Spleen (tissue), 11 donors: ENCODE data around the gene UPF2. TPM values are rescaled to one million over a fixed set of nuclear protein-coding genes. Genes with fewer than 3 reads are reported as not detected.
A peak's percentile ranks its signal among the peaks of the same experiment; 100 is the strongest.

ENCODE experiments used
- DNase-seq: peaks from one replicate; pipeline ENCODE4 v3.0.0-alpha.2; 2020
- H3K27ac ChIP-seq, 8 donors: fragments of 200-600 bp; sonication (generic) in 7 of 8; 1 replicate in 4 of 8; 2 replicates in 4 of 8; pipeline versions ENCODE4 v1.5.0 to v1.8.0; 2016 to 2021; ENCODE audit warnings: inconsistent platforms in 4 of 8, mild to moderate bottlenecking in 4 of 8, moderate library complexity in 1 of 8
- H3K27me3 ChIP-seq, 7 donors: fragments of 200-600 bp; sonication (generic) in 6 of 7; replicated peaks in 1 of 7; 1 replicate in 4 of 7; 2 replicates in 3 of 7; pipeline versions ENCODE4 v1.5.0 to v1.8.0; 2016 to 2021; ENCODE audit warnings: inconsistent platforms in 3 of 7, mild to moderate bottlenecking in 1 of 7
- H3K36me3 ChIP-seq, 6 donors: fragments of 200-600 bp; sonication (generic) in 5 of 6; 1 replicate in 4 of 6; 2 replicates in 2 of 6; pipeline versions ENCODE4 v1.5.0 to v1.8.0; 2016 to 2021; ENCODE audit warnings: inconsistent platforms in 2 of 6
- H3K4me1 ChIP-seq, 6 donors: fragments of 200-600 bp; sonication (generic) in 5 of 6; 1 replicate in 3 of 6; 2 replicates in 3 of 6; pipeline versions ENCODE4 v1.5.0 to v1.8.0; 2016 to 2021; ENCODE audit warnings: inconsistent platforms in 3 of 6
- H3K4me3 ChIP-seq, 8 donors: fragments of 200-600 bp; sonication (generic) in 7 of 8; 1 replicate in 4 of 8; 2 replicates in 4 of 8; pipeline versions ENCODE4 v1.5.0 to v1.8.0; 2016 to 2021; ENCODE audit warnings: inconsistent platforms in 4 of 8, mild to moderate bottlenecking in 4 of 8, moderate library complexity in 2 of 8
- H3K9me3 ChIP-seq, 8 donors: fragments of 200-600 bp; sonication (generic) in 7 of 8; 1 replicate in 4 of 8; 2 replicates in 4 of 8; pipeline versions ENCODE4 v1.5.0 to v1.8.0; 2016 to 2021; ENCODE audit warnings: inconsistent platforms in 4 of 8
- POLR2A ChIP-seq, 3 donors: fragments of 450-650 bp; IDR thresholded peaks; one replicate each; pipeline ENCODE4 v1.5.1; 2017; ENCODE audit warnings: antibody characterized with exemption in 3 of 3, mild to moderate bottlenecking in 1 of 3
- POLR2AphosphoS5 ChIP-seq, 3 donors: sonication (generic); formaldehyde crosslinking; IDR thresholded peaks; one replicate each; pipeline ENCODE4 v1.5.1; 2017; ENCODE audit warnings: antibody characterized with exemption in 3 of 3
- WGBS, 5 donors: extraction: QIAGEN DNeasy Blood & Tissue Kit in 3 of 5; methylation state at CpG; one replicate each; pipeline versions ENCODE4 v1.1.5 to v1.1.7; 2013 to 2018; 5-methylcytosine and 5-hydroxymethylcytosine counted together
- intact Hi-C: fragments of 100-400 bp; cut with DNase I; formaldehyde crosslinking; loops from one replicate; pipeline ENCODE4 v1.15.0; 2023; ENCODE audit warnings: low total_unique reads
- polyA plus RNA-seq, 3 donors: library from polyadenylated mRNA; stranded (reverse); fragments of 200-250 nt; gene quantifications; one replicate each; pipeline ENCODE4 v1.2.1, GENCODE V29; 2013
- total RNA-seq, 7 donors: library from RNA; depleted of rRNA in 3 of 7; stranded (reverse); fragments of >200 nt in 3 of 7; fragmentation: NEBNext Ultra II Directional in 4 of 7; extraction: Animal tissue kit (Norgen Biotek cat#: 25700) in 4 of 7; gene quantifications; one replicate each; pipeline versions ENCODE4 v1.1.0 to v1.2.1, GENCODE V29; 2016 to 2021
- TF ChIP-seq, protein P1 (sequence below), 11 experiments: fragments of 200-600 bp in 7 of 11; fragments of 450-650 bp in 4 of 11; sonication (generic) in 4 of 11; IDR thresholded peaks in 8 of 11; conservative IDR thresholded peaks in 3 of 11; 1 replicate in 7 of 11; 2 replicates in 4 of 11; pipeline versions ENCODE4 v1.4.0 to v1.8.0; 2016 to 2021; ENCODE audit warnings: antibody characterized with exemption in 11 of 11, inconsistent platforms in 4 of 11, mild to moderate bottlenecking in 1 of 11
- donor health status: healthy with polysubstance abuse.
- donor health status: DM: no; HTN: no; CAD: no; lungs with moderate emphysema.
- donor health status: DM: no; HTN: no; CAD: no.
- donor health status: Bipolar disorder and iron deficiency.
- donor health status: healthy.
- donor health status: DM: no; HTN: no; CAD: no.
- donor health status: DM: yes; HTN: yes; CAD: no.

UPF2 gene
- total and polyA plus RNA-seq, 10 donors, result 11.5 to 34.9 (median 27.4) TPM

DNA sequence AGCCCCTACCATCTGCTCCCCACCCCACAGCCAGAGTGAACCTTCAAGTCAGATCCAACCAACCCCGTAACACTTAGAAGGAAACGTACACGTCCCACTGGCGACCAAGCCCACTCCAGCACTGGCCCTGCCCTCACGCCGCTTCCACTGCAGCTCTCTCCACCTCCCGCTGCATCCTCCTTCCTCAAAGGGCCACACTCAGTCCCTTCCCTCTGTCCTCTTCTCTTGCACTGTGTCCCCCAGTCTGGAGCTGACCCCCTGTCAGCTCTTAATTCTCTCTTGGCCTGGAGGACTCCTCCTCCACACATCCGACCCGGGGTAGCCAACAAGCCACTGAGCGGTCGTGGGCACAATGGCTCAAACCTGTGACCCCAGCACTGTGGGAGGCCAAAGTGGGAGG is 133.6 kb downstream of the UPF2 start:
- Histone ChIP-seq H3K27me3 (no peaks in the 10 kb centered on the region), H3K27ac (no peak overlapping the region), H3K4me3 (no peak overlapping the region), H3K9me3 (no peaks in the 10 kb centered on the region), H3K4me1 (peaks cover 0 to 4% (median 0%) of the 10 kb centered on the region in 6 donors), H3K36me3 (no peaks in the 10 kb centered on the region)
- WGBS, 5 donors, result 91 to 99% (median 95%) methylated on average over 11 of the region's 11 CpGs
- intact Hi-C loops, result no loop called here
- DNase-seq, result peak; percentile 33
- no peak for TF ChIP-seq POLR2AphosphoS5 (IDR thresholded peaks at IDR 0.05)
- TF ChIP-seq, protein P1, sequence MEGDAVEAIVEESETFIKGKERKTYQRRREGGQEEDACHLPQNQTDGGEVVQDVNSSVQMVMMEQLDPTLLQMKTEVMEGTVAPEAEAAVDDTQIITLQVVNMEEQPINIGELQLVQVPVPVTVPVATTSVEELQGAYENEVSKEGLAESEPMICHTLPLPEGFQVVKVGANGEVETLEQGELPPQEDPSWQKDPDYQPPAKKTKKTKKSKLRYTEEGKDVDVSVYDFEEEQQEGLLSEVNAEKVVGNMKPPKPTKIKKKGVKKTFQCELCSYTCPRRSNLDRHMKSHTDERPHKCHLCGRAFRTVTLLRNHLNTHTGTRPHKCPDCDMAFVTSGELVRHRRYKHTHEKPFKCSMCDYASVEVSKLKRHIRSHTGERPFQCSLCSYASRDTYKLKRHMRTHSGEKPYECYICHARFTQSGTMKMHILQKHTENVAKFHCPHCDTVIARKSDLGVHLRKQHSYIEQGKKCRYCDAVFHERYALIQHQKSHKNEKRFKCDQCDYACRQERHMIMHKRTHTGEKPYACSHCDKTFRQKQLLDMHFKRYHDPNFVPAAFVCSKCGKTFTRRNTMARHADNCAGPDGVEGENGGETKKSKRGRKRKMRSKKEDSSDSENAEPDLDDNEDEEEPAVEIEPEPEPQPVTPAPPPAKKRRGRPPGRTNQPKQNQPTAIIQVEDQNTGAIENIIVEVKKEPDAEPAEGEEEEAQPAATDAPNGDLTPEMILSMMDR (IDR thresholded peaks at IDR 0.05 in 8 of 11, conservative IDR thresholded peaks at IDR 0.05 in 3 of 11), result no peak

DNA sequence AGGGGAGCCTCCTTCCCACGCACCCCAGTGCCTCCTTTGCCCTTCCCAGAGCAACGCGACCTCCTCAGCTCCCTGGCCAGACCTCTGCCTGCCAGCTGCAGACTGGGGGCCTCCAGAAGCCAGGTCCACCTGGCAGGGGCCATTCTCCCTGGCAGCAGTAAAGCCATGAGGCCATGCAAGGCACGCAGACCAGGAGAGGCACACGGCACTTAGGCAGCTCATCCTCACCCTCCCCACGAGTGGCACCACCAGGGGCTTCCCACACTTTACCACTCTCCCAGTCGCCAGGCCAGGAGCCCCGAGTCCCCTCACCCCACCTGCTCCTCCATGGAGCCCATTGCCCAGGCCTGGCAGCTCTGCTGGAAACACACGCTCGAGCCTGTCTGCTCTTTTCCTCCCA is 134.1 kb downstream of the UPF2 start:
- WGBS, 5 donors, result 88 to 94% (median 92%) methylated on average over 8 to 10 of the region's 10 CpGs
- Histone ChIP-seq H3K4me1 (peaks cover 0 to 4% (median 0%) of the 10 kb centered on the region in 6 donors), H3K36me3 (no peaks in the 10 kb centered on the region), H3K27ac (no peak overlapping the region), H3K9me3 (no peaks in the 10 kb centered on the region), H3K4me3 (no peak overlapping the region), H3K27me3 (no peaks in the 10 kb centered on the region)
- intact Hi-C loops, result no loop called here
- DNase-seq, result peak; percentile 70
- TF ChIP-seq POLR2A (IDR thresholded peaks at IDR 0.05) (no peak), POLR2AphosphoS5 (IDR thresholded peaks at IDR 0.05) (no peak)
- TF ChIP-seq, protein P1 (IDR thresholded peaks at IDR 0.05 in 8 of 11, conservative IDR thresholded peaks at IDR 0.05 in 3 of 11), result no peak

DNA sequence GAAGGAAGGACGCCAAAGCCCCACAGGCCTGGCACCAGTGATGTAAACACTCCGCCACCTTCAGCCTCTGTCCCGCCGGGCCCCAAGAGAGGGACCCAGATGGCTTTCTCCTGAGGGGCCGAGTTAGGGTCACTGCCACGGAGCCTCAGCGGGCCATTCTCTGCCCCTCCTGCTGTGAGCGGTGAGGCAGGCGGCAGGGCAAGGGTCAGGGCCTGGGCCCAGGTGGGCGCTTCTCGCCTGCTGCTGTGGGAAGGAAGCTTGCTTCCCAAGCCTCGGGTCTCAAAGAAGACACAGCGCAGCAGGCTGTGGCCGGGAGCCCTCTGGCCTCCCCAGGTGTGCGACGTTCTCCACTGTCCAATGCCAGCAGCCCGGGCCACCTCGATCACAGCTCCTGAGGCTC is 134.7 kb downstream of the UPF2 start:
- Histone ChIP-seq H3K36me3 (no peaks in the 10 kb centered on the region), H3K27ac (no peak overlapping the region), H3K4me1 (peaks cover 0 to 4% (median 0%) of the 10 kb centered on the region in 6 donors), H3K27me3 (no peaks in the 10 kb centered on the region), H3K9me3 (no peaks in the 10 kb centered on the region), H3K4me3 (no peak overlapping the region)
- WGBS, 5 donors, result 94 to 98% (median 96%) methylated on average over 11 to 18 of the region's 18 CpGs
- DNase-seq, result peak; percentile 61
- TF ChIP-seq POLR2A (IDR thresholded peaks at IDR 0.05), result no peak
- TF ChIP-seq POLR2AphosphoS5 (IDR thresholded peaks at IDR 0.05), result no peak
- TF ChIP-seq, protein P1 (IDR thresholded peaks at IDR 0.05 in 8 of 11, conservative IDR thresholded peaks at IDR 0.05 in 3 of 11), result no peak
- intact Hi-C loops, result no loop called here

DNA sequence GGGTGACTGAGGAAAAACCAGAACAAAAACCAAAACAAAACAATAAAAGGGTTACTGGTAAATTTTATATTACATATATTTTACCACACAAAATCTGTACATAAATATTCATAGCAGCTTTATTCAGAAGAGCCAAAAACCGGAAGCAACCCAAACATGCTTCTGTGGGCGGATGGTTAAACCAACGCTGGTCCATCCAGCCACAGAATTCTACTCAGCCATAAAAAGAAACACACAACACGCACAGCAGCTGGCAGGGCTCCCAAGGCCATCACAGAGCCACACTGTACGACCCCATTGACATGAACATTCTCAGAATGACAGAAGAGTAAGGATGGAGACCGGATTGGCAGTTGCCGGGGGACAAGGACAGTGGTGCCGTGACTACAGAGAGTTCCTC is 135.9 kb downstream of the UPF2 start:
- H3K4me1 ChIP-seq, result peaks cover 0 to 4% (median 0%) of the 10 kb centered on the region in 6 donors
- WGBS, 5 donors, result 52 to 75% (median 63%) methylated on average over 8 of the region's 8 CpGs
- no peaks in the 10 kb centered on the region for H3K36me3 ChIP-seq
- no peak overlapping the region for H3K4me3 ChIP-seq
- no peak overlapping the region for H3K27ac ChIP-seq
- DNase-seq, result peak; percentile 50
- TF ChIP-seq POLR2AphosphoS5 (IDR thresholded peaks at IDR 0.05) (no peak), POLR2A (IDR thresholded peaks at IDR 0.05) (no peak)
- TF ChIP-seq, protein P1 (IDR thresholded peaks at IDR 0.05 in 8 of 11, conservative IDR thresholded peaks at IDR 0.05 in 3 of 11), result no peak
- H3K9me3 ChIP-seq, result no peaks in the 10 kb centered on the region
- intact Hi-C loops, result no loop called here
- no peaks in the 10 kb centered on the region for H3K27me3 ChIP-seq
